Frontal cortex (tissue), 4 donors: ENCODE data around the gene HOXC11. TPM values are rescaled to one million over a fixed set of nuclear protein-coding genes. Genes with fewer than 3 reads are reported as not detected.

Source experiments
- DNase-seq, 2 donors: peaks; one replicate each; pipeline ENCODE4 v3.0.0; 2012; ENCODE audit warnings: low spot score in 2 of 2
- FAIRE-seq: peaks from 2 replicates; lab custom pipeline; 2012; peaks lifted over from hg19 to GRCh38; lab: Jason Lieb, UNC
- total RNA-seq: library from RNA; depleted of rRNA; stranded (reverse); fragments of >200 nt; gene quantifications from one replicate; pipeline ENCODE4 v1.2.3, GENCODE V29; 2014
- donor health status: control.
- donor health status: control.
- donor health status: control.

HOXC11 gene
- total RNA-seq, 1 donor from 2014 or later: not detected

- no peak for DNase-seq
- FAIRE-seq: no peak
Measured at GRCh38 chr12:53970451-53970850, 2.5 kb upstream of the HOXC11 start.

DNA sequence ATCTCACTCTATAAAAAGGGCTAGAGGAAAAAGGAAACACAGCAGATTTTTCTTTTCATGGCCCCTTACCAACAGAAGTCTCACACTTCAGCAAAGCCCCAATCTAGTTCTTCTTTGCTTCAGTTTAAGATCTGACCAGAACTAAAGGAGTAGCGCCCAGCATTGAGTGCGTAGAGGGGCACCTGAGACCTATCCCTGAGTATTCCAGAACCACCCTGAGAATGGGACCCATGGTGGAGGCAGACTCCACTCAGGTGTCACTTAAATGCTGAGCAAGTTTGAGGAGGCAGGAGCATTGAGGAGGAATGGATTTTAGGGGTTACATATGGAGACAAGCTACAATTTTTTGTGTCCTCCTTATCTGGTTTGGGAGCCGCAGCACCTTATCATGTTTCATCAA, 1.8 kb upstream of the HOXC11 start:
- DNase-seq (no peak), FAIRE-seq (no peak)

- no peak for DNase-seq
- no peak for FAIRE-seq
Measured at GRCh38 chr12:53971686-53972085, 1.2 kb upstream of the HOXC11 start.

GRCh38 chr12:53972152-53972702, 699 bp upstream of the HOXC11 start:
- no peak for FAIRE-seq
- no peak for DNase-seq

- FAIRE-seq: no peak
Measured at GRCh38 chr12:53973236-53974042, 513 bp downstream of the HOXC11 start.

GRCh38 chr12:53974084-53975063, 1.4 kb downstream of the HOXC11 start, which contains the start of gene HOTAIR:
Gene HOTAIR (minus strand): TSS chr12:53974954.
- FAIRE-seq (no peak), DNase-seq (no peak)

More at GRCh38 chr12:53973236-53974042, 513 bp downstream of the HOXC11 start:
- no peak for DNase-seq

GRCh38 chr12:53975064-53975471, 2.1 kb downstream of the HOXC11 start:
- FAIRE-seq (no peak), DNase-seq (no peak)

GRCh38 chr12:53975479-53976152, 2.7 kb downstream of the HOXC11 start:
- FAIRE-seq (no peak), DNase-seq (no peak)

GRCh38 chr12:53976172-53976822, 3.4 kb downstream of the HOXC11 start:
- no peak for FAIRE-seq
- DNase-seq: no peak

- FAIRE-seq: no peak
- no peak for DNase-seq
Measured at GRCh38 chr12:53976823-53977595, 4.1 kb downstream of the HOXC11 start.

DNA sequence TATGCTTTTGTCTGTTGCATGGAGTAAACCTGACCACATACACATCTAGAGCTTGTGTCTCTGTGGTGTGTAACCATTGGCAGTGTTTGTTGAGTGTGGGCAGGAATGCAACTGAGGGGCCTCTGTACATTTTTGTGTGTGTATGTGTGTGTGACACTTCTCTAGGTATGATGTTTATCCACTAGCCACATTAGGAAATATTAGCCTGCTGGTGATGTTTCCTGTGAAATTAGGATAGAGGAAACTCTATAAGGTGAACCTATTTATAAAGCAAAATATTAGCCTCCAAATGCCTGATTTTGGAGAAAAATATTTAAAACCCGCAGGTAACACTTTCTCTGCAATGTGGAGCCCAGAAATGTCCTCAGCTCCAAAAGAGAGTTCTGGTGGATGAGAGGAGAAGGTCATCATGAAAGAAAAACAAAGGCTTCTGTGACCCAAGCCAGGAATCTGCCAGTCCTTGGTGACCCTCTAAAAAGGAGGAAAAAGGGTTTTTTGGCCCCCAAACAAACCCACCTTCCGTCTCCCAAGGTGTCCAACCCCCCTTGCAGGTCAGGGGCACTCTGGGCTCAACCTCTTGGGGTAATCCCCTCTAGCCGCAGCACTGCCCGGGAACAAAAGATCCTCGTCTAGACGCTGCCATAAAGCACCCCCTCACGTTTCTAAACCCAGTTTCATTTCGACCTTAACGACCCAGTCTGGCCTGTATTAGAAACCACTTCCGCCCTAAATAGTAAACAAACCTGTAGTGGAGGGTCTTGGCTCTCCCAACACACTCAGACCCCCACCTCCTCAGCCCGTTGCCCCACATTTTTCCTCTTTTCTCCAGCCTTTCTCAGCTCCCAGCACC, 4.9 kb downstream of the HOXC11 start:
- no peak for FAIRE-seq

DNA sequence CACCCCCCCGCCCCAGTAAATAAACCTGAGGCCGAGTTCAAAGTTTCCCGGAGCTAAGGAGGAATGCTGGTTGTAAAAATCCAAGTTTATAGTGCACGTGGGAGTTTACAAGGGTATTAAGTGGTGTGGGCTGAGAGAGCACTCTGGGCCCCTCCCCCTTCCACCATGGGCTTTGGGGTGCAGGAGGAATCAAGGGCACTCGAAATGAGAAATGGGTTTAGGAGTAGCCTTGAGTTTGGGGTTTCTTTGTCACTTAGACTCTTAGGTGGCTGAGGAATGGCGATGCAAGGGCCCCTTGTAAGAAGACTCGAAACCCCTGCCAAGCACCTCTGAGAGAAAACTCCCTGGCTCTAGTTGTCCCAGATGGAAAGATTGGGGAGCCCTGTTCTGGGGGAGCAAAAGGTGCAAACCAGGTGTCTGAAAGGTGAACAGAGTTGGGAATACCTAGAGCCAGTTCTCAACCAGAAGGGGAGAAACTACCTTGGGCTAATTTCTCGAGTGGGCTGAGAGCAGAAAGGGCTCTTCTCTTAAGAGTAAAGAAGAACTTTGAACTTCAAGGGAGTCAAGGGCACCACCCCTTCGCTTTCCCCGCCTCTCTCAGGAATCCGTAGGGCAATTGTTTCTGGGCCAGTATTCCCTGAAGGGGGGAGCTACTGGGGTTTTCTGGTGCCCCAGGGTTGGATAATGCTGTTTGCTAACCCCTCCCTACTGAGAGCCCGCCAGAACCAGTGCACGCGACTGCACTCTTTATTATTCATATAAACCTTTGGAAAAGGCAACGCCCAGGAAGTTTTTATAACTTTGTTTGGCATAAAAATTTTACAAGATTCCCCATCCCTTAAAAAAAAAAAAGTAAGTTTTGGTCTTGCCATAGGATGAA, 5.8 kb downstream of the HOXC11 start:
- FAIRE-seq: no peak
- no peak for DNase-seq

More for the DNA sequence above, 4.9 kb downstream of the HOXC11 start:
- DNase-seq: no peak

- no peak for DNase-seq
- FAIRE-seq: no peak
Measured at GRCh38 chr12:53980104-53980801, 7.3 kb downstream of the HOXC11 start.

DNA sequence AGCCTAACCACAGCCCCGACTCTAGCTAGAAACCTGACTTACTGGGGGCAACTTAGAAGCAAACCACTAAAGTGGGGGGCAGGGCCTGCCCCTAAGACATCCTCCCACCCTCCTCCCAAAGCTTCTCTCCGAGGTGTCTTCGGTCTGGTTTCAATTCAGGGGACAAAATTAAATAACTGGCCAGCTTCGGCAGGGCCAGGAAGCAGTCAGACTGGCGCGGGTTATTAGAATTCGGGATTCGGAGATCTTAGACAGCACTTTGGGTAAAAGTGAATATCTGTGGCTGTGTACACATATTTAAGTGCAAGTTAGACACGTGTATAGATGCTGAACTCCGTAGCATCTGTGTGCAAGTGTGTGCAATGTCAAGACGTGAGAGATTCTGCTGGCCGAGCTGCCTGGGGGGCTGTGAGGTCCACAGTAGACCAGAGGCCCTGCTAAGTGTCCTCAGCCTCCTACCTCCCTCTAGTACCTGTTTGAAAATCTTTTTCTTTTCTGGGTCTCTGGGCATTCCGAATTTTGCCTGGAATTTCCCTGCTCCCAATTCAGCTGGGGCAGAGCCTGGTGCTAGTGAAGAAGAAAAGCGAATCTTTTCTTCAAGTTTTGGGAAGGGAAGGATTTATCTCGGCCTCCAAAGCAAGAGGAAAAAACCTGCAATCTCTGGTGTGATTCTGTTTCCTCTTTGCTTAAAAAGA, 8.0 kb downstream of the HOXC11 start:
- FAIRE-seq: no peak

More for the DNA sequence above, 8.0 kb downstream of the HOXC11 start:
- DNase-seq: no peak
